Activated T-helper 1 cell treated with Interleukin-2 at 50 U/mL for 16 hours (primary cell): Measurements from ENCODE around the gene LRCOL1.

Experiments
- DNase-seq: peaks from one replicate; pipeline ENCODE4 v3.0.0-alpha.2; 2020; ENCODE audit warnings: low read depth

The LRCOL1 gene

DNA sequence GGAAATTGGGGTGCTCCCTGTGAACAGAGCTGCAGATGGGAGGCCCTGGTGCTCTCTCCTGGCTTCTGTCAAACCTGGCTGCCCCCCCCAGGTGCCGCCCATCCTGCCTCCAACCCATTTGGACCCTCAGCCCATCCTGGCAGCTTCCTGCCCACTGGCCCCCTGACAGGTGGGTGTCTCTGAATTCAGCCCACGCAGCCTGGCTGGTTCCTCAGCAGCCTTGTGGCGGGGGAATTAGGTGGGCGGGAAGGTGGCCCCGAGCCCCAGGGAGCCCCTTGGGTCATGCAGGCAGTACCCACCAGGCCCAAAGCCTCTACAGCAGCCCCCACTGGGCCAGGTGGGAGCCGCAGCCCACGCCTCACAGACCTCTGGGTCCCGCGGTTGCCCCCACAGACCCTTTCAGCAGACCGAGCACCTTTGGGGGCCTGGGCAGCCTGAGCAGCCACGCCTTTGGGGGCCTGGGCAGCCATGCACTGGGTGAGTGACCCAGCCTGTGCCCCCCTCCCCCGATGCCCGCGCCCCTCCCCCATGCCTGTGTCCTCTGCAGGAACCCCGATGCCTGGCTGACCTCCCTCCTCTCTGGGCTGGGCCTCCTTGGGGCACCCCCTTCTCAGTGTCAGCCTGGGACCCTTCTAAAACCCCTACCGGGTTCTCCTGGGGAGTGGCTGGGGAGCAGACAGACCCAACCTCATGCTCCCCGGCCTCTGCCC, 28.9 kb downstream of the LRCOL1 start:
- no peak for DNase-seq

- DNase-seq, result no peak
Observed at GRCh38 chr12:132580701-132581292, 29.6 kb downstream of the LRCOL1 start.

GRCh38 chr12:132579744-132580143, 30.6 kb downstream of the LRCOL1 start:
- DNase-seq, result no peak

DNA sequence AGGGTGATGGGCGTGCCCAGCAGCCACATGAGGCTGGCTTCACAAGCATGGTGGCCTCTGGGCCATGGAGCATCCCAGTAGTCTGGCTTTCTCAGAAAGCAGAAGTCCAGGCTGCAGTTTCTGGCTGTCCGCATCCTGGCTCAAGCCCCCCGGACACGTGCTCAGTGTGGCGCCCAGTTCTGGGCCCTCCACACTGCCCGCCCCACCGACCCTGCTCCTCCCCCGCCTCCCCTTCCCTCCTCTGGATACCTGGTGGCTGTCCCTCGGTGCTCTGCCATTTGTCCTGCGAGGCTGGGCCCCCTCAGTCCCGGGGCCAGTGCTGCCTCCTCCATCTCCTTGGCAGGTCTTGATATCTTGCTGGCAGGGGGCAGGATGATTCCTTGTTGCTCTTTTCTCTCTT, 31.6 kb downstream of the LRCOL1 start:
- DNase-seq, result no peak

- DNase-seq, result no peak
Observed at GRCh38 chr12:132578118-132578517, 32.3 kb downstream of the LRCOL1 start.

GRCh38 chr12:132577191-132577920, 33.0 kb downstream of the LRCOL1 start:
- DNase-seq, result no peak

DNA sequence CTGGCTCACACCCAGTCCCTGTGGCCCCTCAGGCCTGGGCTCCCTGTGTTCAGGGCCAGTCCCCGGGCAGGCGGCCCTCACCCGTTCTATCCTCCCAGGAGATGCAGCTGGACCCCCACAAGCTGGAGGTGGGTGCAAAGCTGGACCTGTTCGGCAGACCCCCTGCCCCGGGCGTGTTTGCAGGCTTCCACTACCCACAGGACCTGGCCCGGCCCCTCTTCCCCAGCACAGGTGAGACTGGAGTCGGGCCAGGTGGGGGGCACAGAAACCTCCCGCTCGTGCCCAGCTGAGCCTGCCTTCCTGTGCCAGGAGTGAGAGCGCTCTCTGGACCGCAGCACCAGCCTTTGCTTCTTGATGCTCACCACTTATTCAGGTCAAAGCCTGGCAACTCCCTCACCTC, 33.7 kb downstream of the LRCOL1 start:
- no peak for DNase-seq

- DNase-seq, result no peak
Observed at GRCh38 chr12:132575661-132576060, 34.7 kb downstream of the LRCOL1 start.

GRCh38 chr12:132574271-132574996, 35.9 kb downstream of the LRCOL1 start:
- DNase-seq, result no peak

DNA sequence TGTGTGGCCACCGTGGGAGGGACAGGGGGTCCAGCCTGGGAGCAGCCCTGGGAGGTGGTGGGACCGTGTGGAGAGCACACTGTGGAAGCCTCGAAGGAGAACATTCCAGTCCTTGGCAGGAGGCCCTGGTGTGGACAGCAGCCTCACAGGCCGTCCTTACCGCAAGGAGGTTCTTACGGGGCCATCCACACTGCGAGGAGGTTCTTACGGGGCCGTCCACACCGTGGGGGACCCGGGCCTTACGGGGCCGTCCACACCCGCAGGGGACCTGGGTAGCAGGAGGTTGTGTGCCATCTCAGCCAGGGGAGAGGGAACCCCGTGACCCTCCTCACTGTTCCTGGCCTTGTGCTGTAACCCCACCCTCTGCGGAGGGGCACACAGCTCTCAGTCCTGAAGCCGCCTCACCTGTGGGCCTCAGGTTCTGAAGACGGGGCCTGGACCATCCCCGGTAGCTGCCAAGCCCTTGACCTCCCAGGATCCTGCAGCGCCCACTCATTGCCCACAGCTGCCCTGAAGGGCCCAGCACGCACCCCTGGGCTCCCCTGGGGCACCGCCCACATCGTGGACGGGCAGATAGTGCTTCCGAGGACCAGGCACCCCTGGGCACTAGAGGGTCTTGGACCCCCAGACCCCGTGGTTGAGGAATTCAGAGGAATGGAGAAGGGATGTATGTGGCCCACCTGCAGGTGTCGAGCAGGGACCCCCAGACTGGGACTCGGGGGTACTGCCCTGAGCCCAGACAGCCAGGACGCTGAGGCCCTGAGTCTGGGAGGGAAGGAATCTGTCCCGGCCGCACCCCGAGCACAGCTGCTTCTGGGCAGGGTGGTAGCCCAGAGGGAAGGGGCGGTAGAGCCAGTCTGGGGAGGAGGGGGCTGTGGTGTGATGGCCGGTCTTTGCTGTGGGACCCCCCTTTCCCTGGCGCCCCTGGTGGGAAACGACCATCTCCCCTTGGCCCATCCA, 37.3 kb downstream of the LRCOL1 start:
- no peak for DNase-seq

GRCh38 chr12:132572106-132572505, 38.3 kb downstream of the LRCOL1 start:
- DNase-seq, result no peak

- DNase-seq, result no peak
Observed at GRCh38 chr12:132571598-132571997, 38.8 kb downstream of the LRCOL1 start.

DNA sequence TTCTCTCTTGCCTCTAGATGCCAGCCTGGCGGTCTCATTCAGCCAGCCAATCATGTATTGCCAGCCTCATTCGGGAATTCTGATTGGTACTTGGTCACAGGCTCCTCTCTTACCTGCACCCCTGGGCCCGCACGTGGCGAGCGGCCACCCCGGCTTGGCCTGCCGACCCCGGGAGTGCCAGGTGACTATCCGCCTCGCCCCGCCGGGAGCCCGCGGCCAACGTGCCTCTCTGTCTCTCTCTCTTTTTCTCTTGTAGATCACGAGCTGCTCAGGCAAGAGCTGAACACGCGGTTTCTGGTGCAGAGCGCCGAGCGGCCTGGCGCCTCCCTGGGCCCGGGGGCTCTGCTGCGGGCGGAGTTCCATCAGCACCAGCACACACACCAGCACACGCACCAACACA, 39.3 kb downstream of the LRCOL1 start:
- no peak for DNase-seq

- DNase-seq, result no peak
Observed at GRCh38 chr12:132570635-132571034, 39.7 kb downstream of the LRCOL1 start.

- DNase-seq, result no peak
Observed at GRCh38 chr12:132569856-132570480, 40.4 kb downstream of the LRCOL1 start.

DNA sequence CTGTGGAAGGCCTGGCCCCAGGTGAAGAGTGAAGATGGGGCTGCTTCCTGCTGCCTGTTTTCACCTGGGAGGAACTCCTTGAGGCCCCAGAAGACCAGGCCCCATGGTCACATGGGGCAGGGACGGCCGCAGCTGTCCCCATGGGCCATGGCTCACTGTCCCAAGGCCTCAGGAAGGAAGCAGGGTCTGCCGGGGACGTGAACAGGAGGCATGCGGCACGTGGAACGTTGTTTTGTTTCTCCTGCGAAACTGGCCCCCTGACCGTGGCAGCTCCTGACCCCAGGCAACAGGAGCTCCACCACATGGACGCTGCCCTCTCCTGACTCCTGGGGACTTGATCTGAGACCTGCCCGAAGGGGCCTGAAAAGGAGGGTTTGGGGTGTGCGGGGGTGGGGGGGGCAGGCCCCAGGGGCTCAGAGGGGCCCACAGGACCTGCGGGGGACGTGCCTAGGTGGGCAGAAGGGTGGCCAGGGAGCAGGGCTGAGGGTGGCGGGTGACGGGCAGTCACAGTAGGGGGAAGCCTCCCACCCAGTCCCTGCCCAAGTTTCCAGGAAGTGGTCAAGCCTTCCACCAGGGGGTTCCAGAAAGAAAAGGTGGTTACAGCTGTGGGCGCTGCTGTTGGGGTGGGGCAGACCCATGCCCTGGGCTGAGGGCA, 41.4 kb downstream of the LRCOL1 start:
- DNase-seq, result no peak

GRCh38 chr12:132568301-132568700, 42.1 kb downstream of the LRCOL1 start:
- no peak for DNase-seq

GRCh38 chr12:132566516-132567131, 43.8 kb downstream of the LRCOL1 start:
- DNase-seq, result no peak

DNA sequence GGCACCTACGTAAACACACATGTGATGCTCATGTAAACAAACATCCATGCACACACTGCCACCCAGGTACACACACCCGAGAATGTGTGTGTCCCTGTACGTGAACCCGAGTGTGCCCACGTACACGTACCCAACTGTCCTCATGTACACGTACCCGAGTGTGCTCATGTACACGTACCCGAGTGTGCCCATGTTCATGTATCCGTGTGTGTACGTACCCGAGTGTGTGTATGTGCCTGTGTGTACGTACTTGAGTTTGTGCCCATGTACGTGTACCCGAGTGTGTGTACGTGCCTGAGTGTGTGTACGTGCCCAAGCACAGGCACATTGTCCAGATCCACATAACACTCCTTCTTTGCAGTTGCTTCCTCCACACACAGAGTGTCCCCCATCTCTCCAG, 45.0 kb downstream of the LRCOL1 start:
- DNase-seq, result no peak

DNA sequence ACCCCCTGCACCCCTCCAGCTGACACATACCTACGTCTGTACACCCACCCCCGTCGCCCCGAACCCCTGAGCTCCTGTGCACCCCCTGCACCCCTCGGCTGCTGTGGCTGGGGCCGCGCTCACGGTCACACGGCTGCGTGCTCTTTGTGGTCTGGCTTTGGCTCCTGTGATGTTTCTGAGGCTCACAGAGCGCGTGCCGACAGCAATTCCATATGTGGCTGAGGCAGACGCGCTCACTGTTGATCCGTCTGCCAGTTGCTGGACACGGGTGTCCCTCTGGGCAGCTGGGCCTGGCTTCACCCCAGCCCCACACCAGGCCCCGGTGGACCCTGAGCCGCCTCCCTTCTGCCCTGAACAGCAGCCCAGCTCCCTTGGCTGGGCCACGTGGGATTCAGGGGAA, 46.5 kb downstream of the LRCOL1 start:
- no peak for DNase-seq
